Type B pancreatic cell (in vitro differentiated cells): ENCODE data around the gene FOXI2. TPM values are rescaled to one million over a fixed set of nuclear protein-coding genes. Genes with fewer than 3 reads are reported as not detected.

Experiments
- DNase-seq: peaks from one replicate; pipeline ENCODE4 v3.0.0; 2021; ENCODE audit warnings: mixed read lengths; ENCODE audit not compliant: unreplicated experiment; ENCODE audit errors: extremely low spot score
- H3K27ac Mint-ChIP-seq: 2 replicates; pipeline ENCODE4 v1.8.0; 2021; ENCODE audit warnings: mild to moderate bottlenecking, mixed read lengths
- H3K27me3 Mint-ChIP-seq: 2 replicates; pipeline ENCODE4 v1.8.0; 2021; ENCODE audit warnings: mixed read lengths
- H3K36me3 Mint-ChIP-seq: 2 replicates; pipeline ENCODE4 v1.8.0; 2021; ENCODE audit warnings: mixed read lengths
- H3K4me1 Mint-ChIP-seq: one replicate; pipeline ENCODE4 v1.8.0; 2021; ENCODE audit warnings: mixed read lengths; ENCODE audit not compliant: unreplicated experiment
- H3K4me3 Mint-ChIP-seq: 2 replicates; pipeline ENCODE4 v1.8.0; 2021; ENCODE audit warnings: mild to moderate bottlenecking, mixed read lengths
- H3K9me3 Mint-ChIP-seq: 2 replicates; pipeline ENCODE4 v1.8.0; 2021; ENCODE audit warnings: mixed read lengths
- total RNA-seq: library from RNA; stranded (reverse); gene quantifications from 2 replicates; pipeline ENCODE4 v1.2.1, GENCODE V29; 2021; ENCODE audit warnings: low replicate concordance
- TF ChIP-seq, protein P1 (sequence below): fragments of 200-600 bp; sonication (generic); conservative IDR thresholded peaks from 2 replicates; pipeline ENCODE4 v1.5.0; 2021; ENCODE audit warnings: antibody characterized with exemption, mild to moderate bottlenecking

FOXI2 gene
- total RNA-seq, 1 donor from 2014 or later = 4.8 TPM

DNA sequence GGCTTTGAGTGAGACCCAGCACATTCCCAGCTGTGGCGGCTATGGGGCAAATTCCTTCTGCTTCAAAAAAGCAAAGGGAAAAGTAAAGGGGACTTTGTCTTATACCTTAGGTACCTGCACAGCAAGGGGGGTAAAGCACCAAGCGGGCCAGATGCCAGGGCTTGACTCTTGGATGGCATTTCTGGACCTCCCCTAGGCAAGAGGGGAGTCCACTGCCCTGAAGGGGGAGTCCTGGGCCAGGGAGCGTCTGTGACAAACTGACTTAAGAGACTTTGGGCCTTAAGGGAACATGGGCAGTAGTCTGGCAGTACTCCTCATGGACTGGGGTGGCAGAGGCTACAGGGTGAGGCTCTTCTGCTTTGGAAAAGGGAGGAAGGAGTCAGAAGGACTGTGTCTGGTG lies 16.1 kb upstream of the FOXI2 start:
- Mint-ChIP-seq H3K4me1 (no peaks in the 10 kb centered on the region), H3K9me3 (no peaks in the 10 kb centered on the region), H3K36me3 (no peaks in the 10 kb centered on the region), H3K27me3 (peaks cover 40% of the 10 kb centered on the region), H3K27ac (no peak overlapping the region), H3K4me3 (no peak overlapping the region)
- TF ChIP-seq, protein P1, sequence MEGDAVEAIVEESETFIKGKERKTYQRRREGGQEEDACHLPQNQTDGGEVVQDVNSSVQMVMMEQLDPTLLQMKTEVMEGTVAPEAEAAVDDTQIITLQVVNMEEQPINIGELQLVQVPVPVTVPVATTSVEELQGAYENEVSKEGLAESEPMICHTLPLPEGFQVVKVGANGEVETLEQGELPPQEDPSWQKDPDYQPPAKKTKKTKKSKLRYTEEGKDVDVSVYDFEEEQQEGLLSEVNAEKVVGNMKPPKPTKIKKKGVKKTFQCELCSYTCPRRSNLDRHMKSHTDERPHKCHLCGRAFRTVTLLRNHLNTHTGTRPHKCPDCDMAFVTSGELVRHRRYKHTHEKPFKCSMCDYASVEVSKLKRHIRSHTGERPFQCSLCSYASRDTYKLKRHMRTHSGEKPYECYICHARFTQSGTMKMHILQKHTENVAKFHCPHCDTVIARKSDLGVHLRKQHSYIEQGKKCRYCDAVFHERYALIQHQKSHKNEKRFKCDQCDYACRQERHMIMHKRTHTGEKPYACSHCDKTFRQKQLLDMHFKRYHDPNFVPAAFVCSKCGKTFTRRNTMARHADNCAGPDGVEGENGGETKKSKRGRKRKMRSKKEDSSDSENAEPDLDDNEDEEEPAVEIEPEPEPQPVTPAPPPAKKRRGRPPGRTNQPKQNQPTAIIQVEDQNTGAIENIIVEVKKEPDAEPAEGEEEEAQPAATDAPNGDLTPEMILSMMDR = no peak
- no peak for DNase-seq

DNA sequence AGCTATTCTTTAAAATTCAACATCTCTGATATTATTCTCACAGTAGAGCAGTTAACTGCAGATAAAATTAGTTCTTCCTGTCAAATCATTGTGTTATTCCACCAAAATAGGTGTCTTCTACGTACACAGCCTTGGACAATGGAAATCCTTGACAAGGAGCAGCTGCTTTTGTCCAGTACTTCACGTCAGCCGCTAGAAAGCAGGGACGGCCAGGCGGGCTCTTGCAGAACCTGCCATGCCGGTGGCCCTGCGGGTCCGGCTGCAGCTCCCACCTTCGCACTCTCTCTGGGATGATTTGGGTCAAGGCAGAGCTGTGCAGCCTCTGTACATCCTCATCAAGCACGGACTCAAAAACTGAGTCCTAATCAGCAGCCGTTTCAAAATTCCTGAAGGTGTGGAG lies 2.2 kb upstream of the FOXI2 start:
- peaks cover 85% of the 10 kb centered on the region for H3K27me3 Mint-ChIP-seq
- no peaks in the 10 kb centered on the region for H3K4me1 Mint-ChIP-seq
- TF ChIP-seq, protein P1 = no peak
- peaks cover 7% of the 10 kb centered on the region for H3K9me3 Mint-ChIP-seq
- peak overlapping the region; percentile 58 for H3K4me3 Mint-ChIP-seq
- no peak for DNase-seq
- H3K36me3 Mint-ChIP-seq = peaks cover 5% of the 10 kb centered on the region
- H3K27ac Mint-ChIP-seq = no peak overlapping the region

DNA sequence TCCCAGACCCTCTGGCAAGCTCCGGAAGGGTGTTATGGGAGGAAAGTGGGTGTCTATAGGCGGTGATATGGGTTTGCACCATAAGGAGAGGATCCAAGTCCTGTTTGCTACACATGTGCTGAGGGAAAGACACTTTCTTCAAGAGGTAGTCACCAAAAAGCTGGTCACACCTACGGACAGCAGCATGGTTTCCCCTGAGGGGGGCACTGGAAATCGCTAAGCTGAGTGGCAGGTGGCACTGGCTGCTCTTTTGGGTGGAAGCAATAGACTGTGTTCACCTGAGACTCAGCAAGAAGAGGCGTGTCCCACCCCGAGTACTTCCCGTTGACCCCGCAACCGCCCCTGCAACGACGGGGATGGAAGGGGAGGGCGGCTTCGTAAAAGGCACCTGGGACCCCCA lies 1.8 kb upstream of the FOXI2 start:
- peaks cover 5% of the 10 kb centered on the region for H3K36me3 Mint-ChIP-seq
- DNase-seq = no peak
- no peaks in the 10 kb centered on the region for H3K4me1 Mint-ChIP-seq
- H3K4me3 Mint-ChIP-seq = peak overlapping the region; percentile 58
- peaks cover 4% of the 10 kb centered on the region for H3K9me3 Mint-ChIP-seq
- TF ChIP-seq, protein P1 = no peak
- peaks cover 83% of the 10 kb centered on the region for H3K27me3 Mint-ChIP-seq
- H3K27ac Mint-ChIP-seq = no peak overlapping the region

DNA sequence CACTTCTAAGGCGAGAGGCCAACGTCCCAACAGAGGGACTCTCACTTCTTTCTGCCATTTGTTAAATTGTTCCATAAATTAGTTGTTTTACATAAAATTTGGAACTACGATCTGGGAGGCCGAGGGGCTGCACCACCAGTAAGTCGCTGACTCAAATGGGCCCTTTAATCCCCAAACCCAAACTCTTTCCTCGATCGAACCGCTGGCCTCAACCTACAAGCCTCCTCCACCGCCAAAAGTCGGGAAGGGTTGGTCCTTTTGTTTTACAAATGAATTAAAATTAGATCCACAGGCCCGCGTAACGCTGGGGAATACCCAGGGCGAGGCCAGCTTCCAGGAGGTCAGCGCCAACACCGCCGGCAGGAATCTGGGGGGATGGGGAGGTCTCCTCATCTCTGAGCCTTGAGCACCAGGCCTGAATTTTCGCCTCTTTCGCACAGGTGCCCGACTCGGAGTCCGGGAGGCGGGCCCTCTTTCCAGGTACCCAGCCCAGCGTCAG lies 1.2 kb upstream of the FOXI2 start:
- TF ChIP-seq, protein P1 = no peak
- Mint-ChIP-seq H3K36me3 (peaks cover 5% of the 10 kb centered on the region), H3K4me3 (peak overlapping the region; percentile 55), H3K4me1 (no peaks in the 10 kb centered on the region), H3K9me3 (peaks cover 4% of the 10 kb centered on the region), H3K27ac (no peak overlapping the region), H3K27me3 (peaks cover 84% of the 10 kb centered on the region)
- no peak for DNase-seq

DNA sequence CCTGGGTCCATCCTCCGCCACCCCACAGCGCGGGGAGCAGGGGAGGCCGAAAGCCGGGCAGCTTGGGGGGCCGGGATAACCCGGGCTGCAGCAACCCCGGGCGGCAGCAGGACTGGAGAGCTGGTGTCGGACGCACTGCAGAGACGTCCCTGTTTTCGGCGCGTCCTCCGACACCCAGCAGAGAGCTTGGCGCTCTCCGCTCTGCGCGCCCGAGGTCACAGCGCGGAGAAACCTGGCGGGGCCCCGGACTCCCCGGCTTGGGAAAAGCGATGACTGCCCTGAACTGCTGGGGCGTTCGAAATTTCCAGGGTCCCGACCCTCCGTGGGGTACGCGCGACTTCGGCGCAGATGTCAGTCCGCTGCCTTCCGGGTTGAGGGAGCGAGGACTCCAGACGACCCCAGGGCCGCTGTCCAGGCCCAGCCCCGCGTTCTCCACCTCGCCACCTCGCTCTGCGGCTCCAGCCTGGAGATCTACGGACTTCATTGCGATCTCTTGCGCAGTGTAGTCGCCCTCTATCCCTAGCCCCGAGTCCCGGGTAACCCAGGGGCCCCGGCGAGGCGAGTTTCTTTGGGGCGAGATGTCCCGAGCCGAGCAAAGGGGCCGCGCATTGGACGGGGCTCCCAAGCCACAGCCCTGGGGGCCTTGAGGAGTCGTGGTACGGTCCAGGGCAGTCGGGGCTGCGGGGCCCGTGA lies 617 bp upstream of the FOXI2 start:
- H3K4me1 Mint-ChIP-seq = no peaks in the 10 kb centered on the region
- peaks cover 5% of the 10 kb centered on the region for H3K36me3 Mint-ChIP-seq
- peak overlapping the region; percentile 77 for H3K4me3 Mint-ChIP-seq
- peaks cover 4% of the 10 kb centered on the region for H3K9me3 Mint-ChIP-seq
- no peak for DNase-seq
- peaks cover 85% of the 10 kb centered on the region for H3K27me3 Mint-ChIP-seq
- H3K27ac Mint-ChIP-seq = no peak overlapping the region
- TF ChIP-seq, protein P1 = no peak
